Breast epithelium (tissue), 4 donors: ENCODE data around the gene HOXB13. TPM values are rescaled to one million over a fixed set of nuclear protein-coding genes. Genes with fewer than 3 reads are reported as not detected.

ENCODE experiments used
- DNase-seq, 2 donors: peaks; one replicate each; pipeline ENCODE4 v3.0.0-alpha.2; 2019; ENCODE audit warnings: low spot score in 2 of 2
- H3K27ac ChIP-seq, 2 donors: fragments of 200-600 bp; sonication (generic) in 1 of 2; one replicate each; pipeline ENCODE4 v1.5.1; 2016 to 2019; ENCODE audit warnings: mild to moderate bottlenecking in 1 of 2
- H3K27me3 ChIP-seq, 2 donors: fragments of 200-600 bp; sonication (generic) in 1 of 2; one replicate each; pipeline versions ENCODE4 v1.5.1 to v1.6.0; 2017 to 2019; ENCODE audit warnings: control low read depth in 1 of 2, mild to moderate bottlenecking in 1 of 2
- H3K36me3 ChIP-seq: fragments of 200-600 bp; one replicate; pipeline ENCODE4 v1.5.1; 2019
- H3K4me1 ChIP-seq, 2 donors: fragments of 200-600 bp; sonication (generic); one replicate each; pipeline ENCODE4 v1.5.1; 2016 to 2019; ENCODE audit warnings: control low read depth in 1 of 2
- H3K4me3 ChIP-seq, 3 donors: fragments of 200-600 bp; sonication (generic); 1 replicate in 2 of 3; 2 replicates in 1 of 3; pipeline ENCODE4 v1.5.1; 2016 to 2019; ENCODE audit warnings: mild to moderate bottlenecking in 3 of 3, moderate library complexity in 2 of 3
- H3K9me3 ChIP-seq, 2 donors: fragments of 200-600 bp; sonication (generic) in 1 of 2; one replicate each; pipeline ENCODE4 v1.5.1; 2016 to 2019; ENCODE audit warnings: control low read depth in 1 of 2
- CTCF ChIP-seq, 3 donors: fragments of 450-650 bp; IDR thresholded peaks; one replicate each; pipeline ENCODE4 v1.5.1; 2016 to 2017; ENCODE audit warnings: antibody characterized with exemption in 3 of 3, mild to moderate bottlenecking in 3 of 3, moderate library complexity in 3 of 3
- POLR2A ChIP-seq: fragments of 450-650 bp; IDR thresholded peaks from one replicate; pipeline ENCODE4 v1.6.1; 2016; ENCODE audit warnings: antibody characterized with exemption, mild to moderate bottlenecking, moderate library complexity
- POLR2AphosphoS5 ChIP-seq, 3 donors: sonication (generic); formaldehyde crosslinking; IDR thresholded peaks; one replicate each; pipeline ENCODE4 v1.6.1; 2017; ENCODE audit warnings: antibody characterized with exemption in 3 of 3
- intact Hi-C: fragments of 100-400 bp; cut with DNase I; formaldehyde crosslinking; loops from one replicate; pipeline ENCODE4 v1.15.1; 2023; ENCODE audit warnings: low total_unique reads
- total RNA-seq, 3 donors: library from RNA; depleted of rRNA; stranded (reverse); fragments of >200 nt; gene quantifications; one replicate each; pipeline ENCODE4 v1.1.0, GENCODE V29; 2016

Gene HOXB13
- total RNA-seq, 3 donors from 2014 or later: 0.16 TPM; not detected in 2

- intact Hi-C loops: loop anchor here (10.0 kb wide), 1 partner anchor 60 kb away; no protein-coding TSS in a partner anchor
- no peaks in the 10 kb centered on the region for H3K9me3 ChIP-seq
- no peak for TF ChIP-seq POLR2AphosphoS5 (IDR thresholded peaks at IDR 0.05)
- TF ChIP-seq CTCF (IDR thresholded peaks at IDR 0.05): no peak
- no peak for TF ChIP-seq POLR2A
- H3K27ac ChIP-seq: no peak overlapping the region
- no peak overlapping the region for H3K4me3 ChIP-seq
- no peaks in the 10 kb centered on the region for H3K4me1 ChIP-seq
- H3K27me3 ChIP-seq: peaks cover 13 to 100% of the 10 kb centered on the region in 2 donors
- H3K36me3 ChIP-seq: no peaks in the 10 kb centered on the region
- no peak for DNase-seq
Measured at GRCh38 chr17:48734333-48735061, 5.9 kb upstream of the HOXB13 start.

GRCh38 chr17:48733632-48734328 lies 5.2 kb upstream of the HOXB13 start:
- intact Hi-C loops: loop anchor here (10.0 kb wide), 1 partner anchor 61 kb away; no protein-coding TSS in a partner anchor
- H3K27me3 ChIP-seq: peaks cover 15 to 100% of the 10 kb centered on the region in 2 donors
- no peak overlapping the region for H3K4me3 ChIP-seq
- no peak overlapping the region for H3K27ac ChIP-seq
- H3K36me3 ChIP-seq: no peaks in the 10 kb centered on the region
- no peaks in the 10 kb centered on the region for H3K4me1 ChIP-seq
- no peak for DNase-seq
- TF ChIP-seq POLR2AphosphoS5 (IDR thresholded peaks at IDR 0.05) (no peak), POLR2A (no peak), CTCF (IDR thresholded peaks at IDR 0.05) (no peak)
- H3K9me3 ChIP-seq: no peaks in the 10 kb centered on the region

GRCh38 chr17:48732688-48733629 lies 4.4 kb upstream of the HOXB13 start:
- DNase-seq: no peak
- Histone ChIP-seq H3K27me3 (peaks cover 19 to 100% of the 10 kb centered on the region in 2 donors), H3K4me3 (no peak overlapping the region), H3K36me3 (no peaks in the 10 kb centered on the region), H3K4me1 (no peaks in the 10 kb centered on the region), H3K9me3 (no peaks in the 10 kb centered on the region), H3K27ac (no peak overlapping the region)
- intact Hi-C loops: loop anchor here (10.0 kb wide), 1 partner anchor 62 kb away; no protein-coding TSS in a partner anchor
- TF ChIP-seq POLR2A: no peak

GRCh38 chr17:48731355-48731754 lies 2.8 kb upstream of the HOXB13 start:
- Histone ChIP-seq H3K9me3 (no peaks in the 10 kb centered on the region), H3K36me3 (no peaks in the 10 kb centered on the region), H3K4me1 (no peaks in the 10 kb centered on the region), H3K27ac (no peak overlapping the region), H3K27me3 (peaks cover 19 to 100% of the 10 kb centered on the region in 2 donors), H3K4me3 (no peak overlapping the region)
- TF ChIP-seq POLR2AphosphoS5 (IDR thresholded peaks at IDR 0.05): no peak
- no peak for TF ChIP-seq POLR2A
- no peak for TF ChIP-seq CTCF (IDR thresholded peaks at IDR 0.05)
- DNase-seq: no peak
- intact Hi-C loops: loop anchor here (10.0 kb wide), 1 partner anchor 63 kb away; no protein-coding TSS in a partner anchor

- Histone ChIP-seq H3K4me1 (no peaks in the 10 kb centered on the region), H3K4me3 (no peak overlapping the region), H3K27me3 (peaks cover 23 to 100% of the 10 kb centered on the region in 2 donors), H3K36me3 (no peaks in the 10 kb centered on the region), H3K27ac (no peak overlapping the region), H3K9me3 (no peaks in the 10 kb centered on the region)
- intact Hi-C loops: loop anchor here (10.0 kb wide), 1 partner anchor 65 kb away; no protein-coding TSS in a partner anchor
- DNase-seq: no peak
- TF ChIP-seq CTCF (IDR thresholded peaks at IDR 0.05): no peak
- TF ChIP-seq POLR2A: no peak
- no peak for TF ChIP-seq POLR2AphosphoS5 (IDR thresholded peaks at IDR 0.05)
Measured at GRCh38 chr17:48730240-48730550, 1.6 kb upstream of the HOXB13 start.
